ENCODE measurements around the gene SOX8.

The SOX8 gene

GRCh38 chr16:1006781-1007180 is 25.2 kb downstream of the SOX8 start:
- no peak for DNase-seq (ENCODE audit: low read depth in 2 of 2)

GRCh38 chr16:1007284-1007850 is 25.8 kb downstream of the SOX8 start:
- no peak for DNase-seq (ENCODE audit: low read depth in 2 of 2)

- DNase-seq (ENCODE audit: low read depth in 2 of 2), result no peak
These were observed 26.5 kb downstream of the SOX8 start for GRCh38 chr16:1008085-1008484.

- DNase-seq (ENCODE audit: low read depth in 2 of 2), result no peak
These were observed 28.0 kb downstream of the SOX8 start for GRCh38 chr16:1009358-1010150.

- DNase-seq (ENCODE audit: low read depth in 2 of 2), result no peak
These were observed 28.7 kb downstream of the SOX8 start for GRCh38 chr16:1010251-1010650.

GRCh38 chr16:1010815-1011214 is 29.2 kb downstream of the SOX8 start:
- DNase-seq (ENCODE audit: low read depth in 2 of 2), result no peak

- DNase-seq (ENCODE audit: low read depth in 2 of 2), result no peak
These were observed 29.9 kb downstream of the SOX8 start for GRCh38 chr16:1011316-1012082.

GRCh38 chr16:1012135-1012534 is 30.6 kb downstream of the SOX8 start:
- DNase-seq (ENCODE audit: low read depth in 2 of 2), result no peak

- no peak for DNase-seq (ENCODE audit: low read depth in 2 of 2)
These were observed 31.4 kb downstream of the SOX8 start for GRCh38 chr16:1012722-1013592.

GRCh38 chr16:1013593-1013900 is 32.0 kb downstream of the SOX8 start:
- no peak for DNase-seq (ENCODE audit: low read depth in 2 of 2)

- no peak for DNase-seq (ENCODE audit: low read depth in 2 of 2)
These were observed 32.7 kb downstream of the SOX8 start for GRCh38 chr16:1014221-1014620.

- no peak for DNase-seq (ENCODE audit: low read depth in 2 of 2)
These were observed 33.4 kb downstream of the SOX8 start for GRCh38 chr16:1014771-1015495.

- no peak for DNase-seq (ENCODE audit: low read depth in 2 of 2)
These were observed 37.1 kb downstream of the SOX8 start for GRCh38 chr16:1018447-1019198.

GRCh38 chr16:1019231-1020090 is 37.9 kb downstream of the SOX8 start:
- DNase-seq (ENCODE audit: low read depth in 2 of 2), result no peak

GRCh38 chr16:1020091-1020399 is 38.5 kb downstream of the SOX8 start:
- no peak for DNase-seq (ENCODE audit: low read depth in 2 of 2)

GRCh38 chr16:1020591-1020990 is 39.0 kb downstream of the SOX8 start:
- no peak for DNase-seq (ENCODE audit: low read depth in 2 of 2)

GRCh38 chr16:1021553-1022160 is 40.1 kb downstream of the SOX8 start:
- no peak for DNase-seq (ENCODE audit: low read depth in 2 of 2)

GRCh38 chr16:1022466-1022865 is 40.9 kb downstream of the SOX8 start:
- no peak for DNase-seq (ENCODE audit: low read depth in 2 of 2)

- no peak for DNase-seq (ENCODE audit: low read depth in 2 of 2)
These were observed 42.6 kb downstream of the SOX8 start for GRCh38 chr16:1024138-1024537.
